Hepatocyte (in vitro differentiated cells): Measurements from ENCODE around the gene CWC27.

Experiments used
- CTCF ChIP-seq: fragments of 200-600 bp; sonication (generic); IDR thresholded peaks from 2 replicates; pipeline ENCODE4 v1.5.1; 2016; ENCODE audit warnings: antibody characterized with exemption, mild to moderate bottlenecking; ENCODE audit not compliant: poor library complexity
- EZH2 ChIP-seq: fragments of 200-600 bp; sonication (generic); IDR thresholded peaks from 2 replicates; pipeline ENCODE4 v1.6.1; 2016; ENCODE audit warnings: antibody characterized with exemption, mild to moderate bottlenecking, borderline replicate concordance

- no peak for TF ChIP-seq CTCF
- no peak for TF ChIP-seq EZH2
Measured at GRCh38 chr5:64814073-64814472, 45.3 kb downstream of the CWC27 start.
